ENCODE results near the gene CDT1. TPM values are rescaled to one million over a fixed set of nuclear protein-coding genes. Genes with fewer than 3 reads are reported as not detected.
"Not testable (repeated sequence)": the region's sequence is repeated elsewhere in the genome, so short reads cannot be mapped to it uniquely, and the experiment has no call there.

CDT1 gene
- total and polyA plus RNA-seq, 10 of the 15 experiments (the other 5 are each of a cell fraction or from before 2014, with no cell fraction given): 0.50 to 87.6 (median 8.8) TPM

DNA sequence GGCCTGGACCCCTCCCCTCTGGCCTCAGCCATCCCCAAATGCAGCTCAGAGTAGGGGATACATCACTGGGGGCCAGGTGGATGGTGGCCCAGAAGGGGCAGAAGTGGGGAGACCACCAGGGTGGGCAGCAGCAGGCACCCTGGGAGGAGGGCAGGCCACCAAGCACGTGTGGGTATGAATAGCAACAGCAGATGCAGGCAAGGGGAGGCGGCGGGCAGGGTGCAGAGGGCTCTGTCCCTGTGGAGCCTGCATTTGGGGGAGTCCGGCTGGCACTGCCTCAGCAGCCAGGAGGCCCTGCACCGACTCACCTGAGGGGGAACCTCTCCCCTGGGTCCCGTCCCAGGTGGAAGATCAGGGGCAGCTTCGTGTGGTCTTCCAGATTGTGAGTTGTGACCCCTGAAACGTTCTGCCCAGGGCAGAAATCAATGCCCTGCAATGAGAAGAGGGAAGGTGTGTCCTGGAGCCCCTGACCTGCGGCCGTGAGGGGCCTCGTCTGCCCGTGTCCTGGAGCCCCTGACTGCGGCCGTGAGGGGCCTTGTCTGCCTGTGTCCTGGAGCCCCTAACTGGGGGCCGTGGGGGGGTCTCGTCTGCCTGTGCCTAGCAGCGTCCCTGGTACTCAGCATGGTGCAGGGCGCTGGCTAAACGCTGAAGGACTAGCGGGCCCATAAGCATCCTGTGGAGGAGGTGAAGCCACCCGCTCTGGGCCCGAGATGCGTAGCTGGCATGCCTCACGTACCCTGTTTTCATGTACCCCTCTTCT is 18.9 kb downstream of the CDT1 start:
- BruUV-seq (replicated peaks): no TSS peak
- FAIRE-seq (no peak), ATAC-seq (no peak), DNase-seq (ENCODE audit: low read depth, low spot score) (no peak)
- ChIA-PET POLR2A (no interaction called here), RAD21 (ENCODE audit: unreplicated experiment) (no interaction called here), CTCF (no interaction called here), SMC1A (ENCODE audit: uncharacterized antibody, unreplicated experiment) (no interaction called here)
- Histone ChIP-seq H3K9ac (ENCODE audit: control insufficient read depth, insufficient read depth, low read length) (no peak overlapping the region), H3K4me3 (no peak overlapping the region), H3K79me2 (ENCODE audit: control insufficient read depth, insufficient read depth, low read length) (no peaks in the 10 kb centered on the region), H3K9me3 (replicated peaks; ENCODE audit: control insufficient read depth, insufficient read depth, low read length) (no peaks in the 10 kb centered on the region), H3K36me3 (ENCODE audit: control insufficient read depth in 2 of 2, insufficient read depth in 2 of 2, low read length in 1 of 2) (no peaks in the 10 kb centered on the region), H2AFZ (ENCODE audit: control insufficient read depth, low read depth, low read length) (no peak overlapping the region), H3K4me2 (ENCODE audit: control insufficient read depth, insufficient read depth) (no peak overlapping the region), H3K27me3 (replicated peaks in 1 of 2; ENCODE audit: control insufficient read depth in 2 of 2, insufficient read depth in 2 of 2, low read length in 1 of 2) (no peaks in the 10 kb centered on the region), H3K27ac (ENCODE audit: control insufficient read depth, insufficient read depth) (no peak overlapping the region), H3K4me1 (ENCODE audit: control insufficient read depth, insufficient read depth, low read length) (no peaks in the 10 kb centered on the region), H4K20me1 (ENCODE audit: control insufficient read depth, insufficient read depth) (no peaks in the 10 kb centered on the region)
- in situ Hi-C loops (cut with MboI): loop anchor here (5.0 kb wide), 1 partner anchor 345 kb away; no protein-coding TSS in a partner anchor
- intact Hi-C loops (cut with micrococcal nuclease; ENCODE audit: unreplicated experiment): no loop called here
- WGBS (ENCODE audit: insufficient coverage, insufficient replicate concordance, low lambda C conversion rate, missing lambda C conversion rate): 65% methylated on average over 24 of the region's 24 CpGs
- TF ChIP-seq SIX5 (IDR thresholded peaks at IDR 0.05; ENCODE audit: low read depth, low read length, severe bottlenecking): no peak
- no peak for TF ChIP-seq IKZF2 (IDR thresholded peaks at IDR 0.05)
- no peak for TF ChIP-seq CBX3 (IDR thresholded peaks at IDR 0.05; ENCODE audit: borderline replicate concordance, low read depth)
- no peak for TF ChIP-seq MYC (IDR thresholded peaks at IDR 0.05; ENCODE audit: insufficient read depth, insufficient read length, insufficient replicate concordance, low read length, severe bottlenecking)
- no peak for TF ChIP-seq RFX5 (IDR thresholded peaks at IDR 0.05; ENCODE audit: low read depth, low read length)
- TF ChIP-seq IKZF1 (conservative IDR thresholded peaks at IDR 0.05): no peak
- no peak for TF ChIP-seq LARP7 (IDR thresholded peaks at IDR 0.05)

DNA sequence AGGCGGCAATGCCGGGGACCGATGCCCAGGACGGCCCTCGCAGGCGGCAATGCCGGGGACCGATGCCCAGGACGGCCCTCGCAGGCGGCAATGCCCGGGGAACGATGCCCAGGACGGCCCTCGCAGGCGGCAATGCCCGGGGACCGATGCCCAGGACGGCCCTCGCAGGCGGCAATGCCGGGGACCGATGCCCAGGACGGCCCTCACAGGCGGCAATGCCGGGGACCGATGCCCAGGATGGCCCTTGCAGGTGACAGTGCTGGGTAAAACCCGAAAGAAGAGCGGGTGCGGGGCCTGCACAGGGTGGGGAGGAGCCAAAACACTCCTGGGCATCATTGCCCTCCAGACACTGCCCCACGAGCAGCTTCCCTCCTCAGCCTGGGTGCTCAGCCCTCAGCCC is 20.1 kb downstream of the CDT1 start:
- FAIRE-seq; H4K20me1 ChIP-seq (ENCODE audit: control insufficient read depth, insufficient read depth); H3K4me3 ChIP-seq; H2AFZ ChIP-seq (ENCODE audit: control insufficient read depth, low read depth, low read length); DNase-seq (ENCODE audit: low read depth, low spot score); SMC1A ChIA-PET (ENCODE audit: uncharacterized antibody, unreplicated experiment); POLR2A ChIA-PET; intact Hi-C loops (cut with micrococcal nuclease; ENCODE audit: unreplicated experiment); H3K79me2 ChIP-seq (ENCODE audit: control insufficient read depth, insufficient read depth, low read length); H3K4me2 ChIP-seq (ENCODE audit: control insufficient read depth, insufficient read depth); CTCF ChIA-PET; H3K36me3 ChIP-seq (ENCODE audit: control insufficient read depth in 2 of 2, insufficient read depth in 2 of 2, low read length in 1 of 2); ATAC-seq; H3K27me3 ChIP-seq (replicated peaks in 1 of 2; ENCODE audit: control insufficient read depth in 2 of 2, insufficient read depth in 2 of 2, low read length in 1 of 2); BruUV-seq (replicated peaks); H3K4me1 ChIP-seq (ENCODE audit: control insufficient read depth, insufficient read depth, low read length); H3K9ac ChIP-seq (ENCODE audit: control insufficient read depth, insufficient read depth, low read length); H3K27ac ChIP-seq (ENCODE audit: control insufficient read depth, insufficient read depth); RAD21 ChIA-PET (ENCODE audit: unreplicated experiment); H3K9me3 ChIP-seq (replicated peaks; ENCODE audit: control insufficient read depth, insufficient read depth, low read length): not testable (repeated sequence)
- in situ Hi-C loops (cut with MboI): loop anchor here (5.0 kb wide), 1 partner anchor 344 kb away; no protein-coding TSS in a partner anchor
- 87% methylated on average over 16 of the region's 31 CpGs for WGBS (ENCODE audit: insufficient coverage, insufficient replicate concordance, low lambda C conversion rate, missing lambda C conversion rate)
